Parathyroid adenoma (tissue), 2 donors: ENCODE measurements around the gene VPS4B.

Source experiments
- H2AFZ ChIP-seq: fragments of 300-600 bp; sonication (generic); one replicate; pipeline ENCODE4 v1.7.0; 2017; ENCODE audit warnings: antibody characterized with exemption, mild to moderate bottlenecking
- H3K27ac ChIP-seq: fragments of 300-600 bp; sonication (generic); one replicate; pipeline ENCODE4 v1.7.0; 2017
- H3K27me3 ChIP-seq: fragments of 300-600 bp; sonication (generic); one replicate; pipeline ENCODE4 v1.7.0; 2017; ENCODE audit warnings: low read length; ENCODE audit not compliant: control insufficient read depth, insufficient read depth
- H3K36me3 ChIP-seq: fragments of 300-600 bp; sonication (generic); one replicate; pipeline ENCODE4 v1.7.0; 2017; ENCODE audit warnings: low read length; ENCODE audit not compliant: control insufficient read depth, insufficient read depth
- H3K4me1 ChIP-seq: fragments of 300-600 bp; sonication (generic); one replicate; pipeline ENCODE4 v1.7.0; 2017; ENCODE audit warnings: control low read depth
- H3K4me2 ChIP-seq: fragments of 300-600 bp; sonication (generic); one replicate; pipeline ENCODE4 v1.7.0; 2017; ENCODE audit warnings: low read length
- H3K4me3 ChIP-seq: fragments of 300-600 bp; sonication (generic); one replicate; pipeline ENCODE4 v1.7.0; 2017; ENCODE audit warnings: low read depth, low read length
- H3K79me2 ChIP-seq: fragments of 300-600 bp; sonication (generic); one replicate; pipeline ENCODE4 v1.7.0; 2017; ENCODE audit warnings: control low read depth
- H3K9ac ChIP-seq: fragments of 300-600 bp; sonication (generic); one replicate; pipeline ENCODE4 v1.7.0; 2017; ENCODE audit warnings: mild to moderate bottlenecking
- H3K9me3 ChIP-seq: fragments of 300-600 bp; sonication (generic); one replicate; pipeline ENCODE4 v1.7.0; 2017; ENCODE audit warnings: low read length; ENCODE audit not compliant: control insufficient read depth
- TF ChIP-seq, protein P1 (sequence below): fragments of 300-600 bp; sonication (generic); IDR thresholded peaks from one replicate; pipeline ENCODE4 v1.7.0; 2017; ENCODE audit warnings: antibody characterized with exemption, mild to moderate bottlenecking
- donor health status: primary hyperparathyroidism.

VPS4B gene

GRCh38 chr18:63444580-63444979 is 22.3 kb upstream of the VPS4B start:
- H3K4me1 ChIP-seq: no peaks in the 10 kb centered on the region
- TF ChIP-seq, protein P1, sequence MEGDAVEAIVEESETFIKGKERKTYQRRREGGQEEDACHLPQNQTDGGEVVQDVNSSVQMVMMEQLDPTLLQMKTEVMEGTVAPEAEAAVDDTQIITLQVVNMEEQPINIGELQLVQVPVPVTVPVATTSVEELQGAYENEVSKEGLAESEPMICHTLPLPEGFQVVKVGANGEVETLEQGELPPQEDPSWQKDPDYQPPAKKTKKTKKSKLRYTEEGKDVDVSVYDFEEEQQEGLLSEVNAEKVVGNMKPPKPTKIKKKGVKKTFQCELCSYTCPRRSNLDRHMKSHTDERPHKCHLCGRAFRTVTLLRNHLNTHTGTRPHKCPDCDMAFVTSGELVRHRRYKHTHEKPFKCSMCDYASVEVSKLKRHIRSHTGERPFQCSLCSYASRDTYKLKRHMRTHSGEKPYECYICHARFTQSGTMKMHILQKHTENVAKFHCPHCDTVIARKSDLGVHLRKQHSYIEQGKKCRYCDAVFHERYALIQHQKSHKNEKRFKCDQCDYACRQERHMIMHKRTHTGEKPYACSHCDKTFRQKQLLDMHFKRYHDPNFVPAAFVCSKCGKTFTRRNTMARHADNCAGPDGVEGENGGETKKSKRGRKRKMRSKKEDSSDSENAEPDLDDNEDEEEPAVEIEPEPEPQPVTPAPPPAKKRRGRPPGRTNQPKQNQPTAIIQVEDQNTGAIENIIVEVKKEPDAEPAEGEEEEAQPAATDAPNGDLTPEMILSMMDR: no peak
- no peaks in the 10 kb centered on the region for H3K9me3 ChIP-seq
- no peak overlapping the region for H3K4me3 ChIP-seq
- H3K79me2 ChIP-seq: no peaks in the 10 kb centered on the region
- no peaks in the 10 kb centered on the region for H3K36me3 ChIP-seq
- no peak overlapping the region for H3K9ac ChIP-seq
- H2AFZ ChIP-seq: no peak overlapping the region
- no peak overlapping the region for H3K4me2 ChIP-seq
- H3K27me3 ChIP-seq: no peaks in the 10 kb centered on the region
- no peak overlapping the region for H3K27ac ChIP-seq

DNA sequence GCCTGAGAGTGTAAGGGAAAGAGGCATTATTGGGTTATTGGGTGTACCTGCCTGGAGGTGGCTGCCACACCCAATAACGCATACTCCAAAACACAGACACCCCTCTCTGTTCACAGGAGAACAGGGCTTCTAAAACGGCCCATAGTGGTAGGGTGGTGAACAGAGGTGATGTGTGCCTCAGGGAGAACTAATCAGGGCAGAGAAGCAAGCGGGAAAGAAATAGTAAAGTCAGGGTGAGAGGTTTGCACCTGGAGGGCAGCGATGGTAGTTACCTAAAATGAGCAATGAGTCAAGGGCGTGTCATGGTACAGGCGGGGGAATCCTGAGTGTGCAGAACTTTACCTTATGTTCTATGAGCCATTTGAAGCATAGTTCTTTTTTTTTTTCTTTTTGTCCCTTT is 21.6 kb upstream of the VPS4B start:
- TF ChIP-seq, protein P1: no peak
- no peak overlapping the region for H3K4me2 ChIP-seq
- no peaks in the 10 kb centered on the region for H3K79me2 ChIP-seq
- no peak overlapping the region for H3K9ac ChIP-seq
- H3K27me3 ChIP-seq: no peaks in the 10 kb centered on the region
- no peak overlapping the region for H3K4me3 ChIP-seq
- no peaks in the 10 kb centered on the region for H3K9me3 ChIP-seq
- H2AFZ ChIP-seq: no peak overlapping the region
- no peaks in the 10 kb centered on the region for H3K4me1 ChIP-seq
- H3K27ac ChIP-seq: no peak overlapping the region
- H3K36me3 ChIP-seq: no peaks in the 10 kb centered on the region

GRCh38 chr18:63440881-63441280 is 18.6 kb upstream of the VPS4B start:
- TF ChIP-seq, protein P1: no peak
- H2AFZ ChIP-seq: no peak overlapping the region
- H3K36me3 ChIP-seq: no peaks in the 10 kb centered on the region
- no peak overlapping the region for H3K9ac ChIP-seq
- H3K4me3 ChIP-seq: no peak overlapping the region
- H3K4me1 ChIP-seq: no peaks in the 10 kb centered on the region
- no peak overlapping the region for H3K27ac ChIP-seq
- no peaks in the 10 kb centered on the region for H3K9me3 ChIP-seq
- no peaks in the 10 kb centered on the region for H3K79me2 ChIP-seq
- no peaks in the 10 kb centered on the region for H3K27me3 ChIP-seq
- H3K4me2 ChIP-seq: no peak overlapping the region

DNA sequence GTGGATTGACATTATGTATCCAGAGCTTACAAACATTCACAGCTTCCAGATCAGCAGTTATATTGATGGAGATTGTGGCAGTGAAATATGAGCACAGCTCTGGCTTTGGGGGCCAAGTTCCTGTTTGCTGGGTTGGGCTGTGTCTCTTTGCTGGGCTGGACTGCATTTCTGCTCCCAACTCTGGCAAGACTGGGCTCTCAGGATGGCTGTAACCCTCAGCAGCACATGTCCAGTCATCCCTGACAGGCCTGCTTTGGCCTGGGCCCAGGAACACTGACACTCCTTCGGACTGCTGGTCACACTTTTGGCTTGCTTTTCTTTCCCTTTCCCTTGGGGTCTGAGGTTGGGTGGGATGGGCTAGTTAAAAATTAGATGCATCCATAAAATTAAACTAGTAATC is 17.9 kb upstream of the VPS4B start:
- no peaks in the 10 kb centered on the region for H3K36me3 ChIP-seq
- no peak overlapping the region for H3K27ac ChIP-seq
- TF ChIP-seq, protein P1: no peak

DNA sequence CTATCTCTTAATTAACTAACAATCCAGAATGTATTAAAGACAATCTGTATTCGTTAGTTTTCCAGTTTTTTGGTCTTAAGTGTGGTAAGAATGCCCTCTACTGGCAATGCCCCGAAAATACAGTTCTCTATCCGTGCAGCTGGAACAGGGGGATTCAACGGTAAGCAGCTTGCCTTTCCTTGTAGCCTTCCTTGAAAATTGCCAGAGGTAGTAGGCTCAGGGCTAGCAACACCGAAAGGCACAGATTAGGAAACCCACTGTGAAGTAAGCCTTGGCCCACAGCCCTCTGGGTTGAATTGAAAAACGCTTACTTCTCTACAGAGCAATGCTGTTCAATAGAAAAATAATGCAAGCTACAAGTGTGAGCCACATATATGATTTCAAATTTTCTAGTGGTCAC is 17.1 kb upstream of the VPS4B start:
- Histone ChIP-seq H2AFZ (peak overlapping the region; percentile 66), H3K9me3 (no peaks in the 10 kb centered on the region), H3K79me2 (no peaks in the 10 kb centered on the region), H3K4me3 (no peak overlapping the region), H3K4me2 (no peak overlapping the region), H3K27ac (no peak overlapping the region), H3K27me3 (no peaks in the 10 kb centered on the region), H3K36me3 (no peaks in the 10 kb centered on the region), H3K9ac (no peak overlapping the region), H3K4me1 (no peaks in the 10 kb centered on the region)
- TF ChIP-seq, protein P1: peak; percentile 85

More for the DNA sequence above, 17.9 kb upstream of the VPS4B start:
- Histone ChIP-seq H3K4me3 (no peak overlapping the region), H3K4me2 (no peak overlapping the region), H3K27me3 (no peaks in the 10 kb centered on the region), H3K9ac (no peak overlapping the region), H3K79me2 (no peaks in the 10 kb centered on the region), H2AFZ (peak overlapping the region; percentile 66), H3K4me1 (no peaks in the 10 kb centered on the region), H3K9me3 (no peaks in the 10 kb centered on the region)
